GM12864 (cell line): Measurements from ENCODE around the gene LIPC.

ENCODE experiments used
- DNase-seq: peaks from one replicate; pipeline ENCODE4 v3.0.0-alpha.2; 2011; ENCODE audit warnings: low read depth
- H3K4me3 ChIP-seq: 2 replicates; pipeline ENCODE4 v1.5.1; 2011; ENCODE audit warnings: mild to moderate bottlenecking, low read depth, low read length, control low read depth
- CTCF ChIP-seq: IDR thresholded peaks from 2 replicates; pipeline ENCODE4 v1.5.1; 2011; ENCODE audit warnings: low read depth, mild to moderate bottlenecking, moderate library complexity, low read length, control low read depth, inconsistent platforms; ENCODE audit errors: missing control alignments

Gene LIPC

DNA sequence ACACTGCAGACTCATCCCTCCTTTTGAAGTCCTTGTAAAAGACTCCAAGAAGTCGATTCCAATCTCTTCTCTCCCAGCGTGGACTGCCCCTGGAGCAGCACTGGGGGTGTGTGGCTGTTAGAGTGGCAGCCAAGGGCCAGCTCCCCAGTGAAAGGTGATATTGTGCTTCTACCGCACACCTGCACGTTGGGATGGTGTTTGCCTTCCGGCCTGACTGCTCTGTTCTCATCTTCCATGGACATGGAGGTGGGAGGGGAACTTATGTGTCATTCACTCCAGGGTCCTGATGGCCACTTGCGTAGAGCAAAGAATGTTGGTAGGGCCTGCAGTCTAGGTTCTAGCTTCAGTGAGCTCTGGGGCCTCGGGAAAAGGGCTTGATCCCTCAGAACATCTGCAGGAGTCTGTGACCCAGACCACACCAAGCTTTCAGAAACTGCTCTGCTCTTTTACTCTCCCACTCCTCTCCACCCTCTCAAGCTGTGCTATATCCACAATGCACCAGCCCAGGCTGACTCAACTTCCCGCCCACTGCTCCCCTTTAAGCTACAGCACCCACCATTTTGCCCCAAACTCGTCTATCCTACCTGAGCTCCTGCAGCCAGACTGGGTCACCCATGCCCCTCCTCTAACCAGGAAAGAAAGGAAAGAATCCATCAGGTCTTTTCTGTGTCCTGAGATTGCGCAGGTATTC is 31.3 kb downstream of the LIPC start:
- H3K4me3 ChIP-seq: no peak overlapping the region
- no peak for DNase-seq
- no peak for TF ChIP-seq CTCF

GRCh38 chr15:58463815-58464650 is 32.2 kb downstream of the LIPC start:
- no peak for DNase-seq
- TF ChIP-seq CTCF: no peak
- H3K4me3 ChIP-seq: no peak overlapping the region

GRCh38 chr15:58465070-58465469 is 33.3 kb downstream of the LIPC start:
- DNase-seq: no peak
- TF ChIP-seq CTCF: no peak
- H3K4me3 ChIP-seq: no peak overlapping the region

DNA sequence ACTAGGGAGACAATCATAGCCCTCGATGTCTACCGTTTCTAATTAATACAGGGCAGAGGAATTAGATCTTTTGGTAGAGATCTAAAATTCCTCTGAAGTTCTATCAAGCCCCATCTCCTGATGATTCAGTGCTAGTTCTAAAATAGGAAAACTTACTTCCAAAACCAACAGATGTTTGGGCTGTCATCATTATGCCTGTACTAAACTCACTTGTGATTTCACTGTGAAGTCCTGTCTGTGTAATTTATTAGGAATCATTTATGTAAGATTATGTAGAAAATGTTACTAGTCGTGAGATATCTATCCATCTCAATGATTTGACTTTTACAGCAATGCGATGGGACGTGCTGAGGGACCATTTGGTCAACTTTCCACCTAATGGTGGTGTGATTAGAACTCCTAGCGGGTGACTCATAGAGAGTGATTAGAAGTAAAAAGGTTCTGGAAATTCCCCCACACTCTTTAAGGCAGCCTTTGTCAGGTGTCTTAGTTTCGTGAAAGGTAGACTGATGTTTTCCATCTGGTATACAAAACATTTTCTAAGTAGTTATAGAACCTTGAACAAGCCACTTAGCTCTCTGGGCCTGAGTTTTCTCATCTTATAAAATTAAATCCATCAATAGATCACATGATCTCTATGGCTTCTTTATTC is 34.2 kb downstream of the LIPC start:
- no peak for TF ChIP-seq CTCF
- no peak overlapping the region for H3K4me3 ChIP-seq
- no peak for DNase-seq

- DNase-seq: no peak
- TF ChIP-seq CTCF: no peak
- H3K4me3 ChIP-seq: no peak overlapping the region
Observed at GRCh38 chr15:58466566-58466965, 34.8 kb downstream of the LIPC start.

DNA sequence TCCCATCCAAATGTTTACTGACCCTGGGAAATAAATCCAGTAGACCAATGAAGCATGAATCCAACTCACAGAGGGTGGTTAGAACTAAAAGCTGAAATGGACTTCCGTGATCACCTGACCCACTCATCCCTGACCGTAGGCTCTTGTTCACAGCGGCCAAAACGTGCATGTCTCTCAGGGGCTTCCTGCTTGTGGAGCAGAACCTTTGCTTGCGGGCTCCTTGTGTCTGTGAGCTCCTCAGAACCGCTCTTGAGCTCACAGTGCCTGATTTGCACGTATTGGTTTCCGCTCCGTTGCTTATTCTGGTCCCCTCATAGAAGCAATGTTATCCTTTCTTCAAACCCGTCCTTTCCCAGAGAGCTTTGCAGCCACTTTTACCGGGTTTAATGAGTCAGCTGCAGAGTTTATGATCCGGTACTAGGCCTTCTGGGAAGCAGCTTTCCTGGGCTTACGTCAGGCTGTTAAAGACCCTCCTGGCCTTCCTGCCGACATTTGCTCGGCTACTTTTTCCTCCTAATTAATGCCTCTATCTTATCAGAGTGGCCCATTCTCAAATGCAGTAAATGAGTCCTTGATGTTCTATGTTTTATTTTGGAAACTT is 35.4 kb downstream of the LIPC start:
- no peak overlapping the region for H3K4me3 ChIP-seq
- no peak for TF ChIP-seq CTCF
- DNase-seq: no peak
